GM04503 (cell line): Measurements from ENCODE around the gene PXK.
"Not testable (repeated sequence)": the region's sequence is repeated elsewhere in the genome, so short reads cannot be mapped to it uniquely, and the experiment has no call there.

Experiments
- DNase-seq: peaks from one replicate; pipeline ENCODE4 v3.0.0-alpha.2; 2012; ENCODE audit warnings: low read depth

Gene PXK

GRCh38 chr3:58323529-58324390, 8.9 kb upstream of the PXK start:
- no peak for DNase-seq

- DNase-seq = no peak
These were observed 8.0 kb upstream of the PXK start for GRCh38 chr3:58324391-58325390.

DNA sequence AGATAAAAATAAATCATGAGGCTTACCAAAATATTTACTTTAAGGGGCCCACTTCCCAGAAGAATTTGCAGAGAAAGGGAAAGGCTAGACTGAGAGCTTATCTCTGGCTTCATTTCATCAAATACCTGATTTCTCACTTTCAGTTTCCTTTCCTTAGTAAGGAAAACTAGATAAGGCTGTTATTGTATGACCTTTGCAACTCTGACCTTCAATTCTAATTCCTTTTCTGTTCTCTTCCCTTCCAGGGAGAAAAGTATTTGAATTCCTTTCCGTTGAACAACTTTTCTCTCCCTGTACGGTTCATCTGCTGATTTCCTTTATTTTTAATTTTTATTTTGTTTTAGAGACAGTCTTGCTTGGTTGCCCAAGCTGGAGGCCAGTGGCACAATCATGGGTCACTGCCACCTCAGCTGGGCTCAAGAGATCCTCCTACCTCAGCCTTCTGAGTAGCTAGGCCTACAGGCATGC, 7.1 kb upstream of the PXK start:
- no peak for DNase-seq

GRCh38 chr3:58326267-58326900, 6.3 kb upstream of the PXK start:
- no peak for DNase-seq

DNA sequence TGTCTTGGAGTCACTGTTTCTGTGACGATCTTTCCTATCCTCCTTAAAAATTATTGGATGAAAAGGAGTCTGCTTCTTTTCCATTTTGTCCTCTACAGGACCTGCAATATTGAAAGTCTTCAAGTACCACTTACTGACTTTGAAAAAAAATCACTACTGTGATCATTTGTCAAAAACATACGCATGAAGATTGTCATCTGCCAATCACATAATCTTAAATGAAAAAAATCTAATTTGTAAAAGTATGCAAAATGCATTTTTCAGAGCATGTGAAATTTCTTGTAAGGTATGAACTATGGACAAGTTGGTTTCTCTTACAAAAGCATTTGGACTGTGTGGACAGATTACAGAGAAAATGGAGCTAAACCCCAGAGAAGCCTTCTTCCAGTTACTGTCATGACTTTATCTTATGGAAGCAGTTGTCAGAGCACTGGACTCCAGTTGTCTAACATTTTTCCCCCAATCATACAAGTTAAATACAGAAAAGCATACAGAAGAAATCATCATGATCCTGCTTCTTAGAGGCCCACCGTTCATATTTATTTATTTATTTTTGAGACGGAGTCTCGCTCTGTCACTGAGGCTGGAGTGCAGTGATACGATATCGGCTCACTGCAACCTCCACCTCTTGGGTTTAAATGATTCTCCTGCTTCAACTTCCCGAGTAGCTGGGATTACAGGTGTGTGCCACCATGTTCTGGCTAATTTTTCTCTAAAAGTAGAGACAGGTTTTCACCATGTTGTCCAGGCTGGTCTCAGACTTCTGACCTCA, 3.4 kb upstream of the PXK start:
- DNase-seq = no peak

DNA sequence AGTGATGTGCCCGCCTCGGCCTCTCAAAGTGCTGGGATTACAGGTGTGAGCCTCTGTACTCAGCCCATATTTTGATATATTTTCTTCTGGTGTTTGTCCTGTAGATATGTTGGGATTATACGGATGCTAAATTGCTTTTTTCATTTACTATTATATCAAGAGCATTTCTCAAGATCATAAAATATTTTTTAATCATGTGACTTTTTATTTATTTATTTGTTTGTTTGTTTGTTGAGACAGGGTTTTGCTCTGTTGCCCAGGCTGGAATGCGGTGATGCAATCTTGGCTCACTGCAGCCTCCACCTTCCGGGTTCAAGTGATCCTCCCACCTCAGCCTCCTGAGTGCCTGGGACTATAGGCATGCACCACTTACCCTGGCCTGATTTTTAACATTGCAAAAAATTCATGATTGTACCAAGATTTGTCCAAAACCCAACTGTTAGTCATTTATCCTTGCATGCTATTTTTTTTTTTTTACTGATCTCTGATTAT, 2.7 kb upstream of the PXK start:
- DNase-seq = no peak

GRCh38 chr3:58331593-58332152, 1.0 kb upstream of the PXK start:
- DNase-seq = no peak

DNA sequence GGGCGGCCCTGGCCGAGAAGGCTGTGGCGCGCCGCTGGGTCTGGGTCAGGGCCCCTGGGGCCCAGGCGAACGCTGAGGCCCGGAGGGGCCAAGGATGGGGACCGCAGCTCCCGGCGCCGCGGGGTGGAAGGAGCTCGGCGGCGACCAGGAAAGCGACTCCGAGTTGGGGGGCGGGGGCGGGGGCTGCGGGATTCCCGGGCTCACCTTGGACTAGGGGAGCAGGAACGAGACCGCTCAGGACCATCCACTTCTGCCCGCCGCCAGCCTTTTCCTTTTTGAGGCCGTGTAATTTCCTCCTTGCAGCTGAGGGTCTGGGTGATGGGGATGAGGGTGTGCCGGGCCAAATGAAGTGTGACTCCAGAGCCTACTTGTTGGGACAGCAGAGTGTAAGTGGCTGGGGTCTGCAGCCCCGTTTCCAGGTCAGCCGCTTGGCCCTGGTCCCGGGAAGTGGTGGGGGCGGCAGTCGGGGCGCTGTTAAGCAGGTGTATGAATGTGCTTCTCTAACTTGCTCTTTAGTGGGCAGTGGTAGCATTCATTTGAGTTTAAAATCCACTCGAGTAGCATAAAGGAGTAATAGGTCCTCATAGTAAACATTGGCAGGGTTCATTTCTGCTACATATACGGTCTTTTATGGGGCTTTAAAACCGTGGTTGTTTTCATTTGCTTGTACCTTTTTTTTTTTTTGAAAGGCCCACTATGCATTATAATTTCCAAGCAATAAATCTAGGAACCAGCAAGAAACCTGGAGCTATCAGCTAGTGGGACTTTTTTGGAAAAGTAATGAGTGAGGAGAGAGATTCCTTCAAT, 717 bp downstream of the PXK start:
- no peak for DNase-seq

GRCh38 chr3:58334013-58334321, 1.3 kb downstream of the PXK start:
- DNase-seq = no peak

DNA sequence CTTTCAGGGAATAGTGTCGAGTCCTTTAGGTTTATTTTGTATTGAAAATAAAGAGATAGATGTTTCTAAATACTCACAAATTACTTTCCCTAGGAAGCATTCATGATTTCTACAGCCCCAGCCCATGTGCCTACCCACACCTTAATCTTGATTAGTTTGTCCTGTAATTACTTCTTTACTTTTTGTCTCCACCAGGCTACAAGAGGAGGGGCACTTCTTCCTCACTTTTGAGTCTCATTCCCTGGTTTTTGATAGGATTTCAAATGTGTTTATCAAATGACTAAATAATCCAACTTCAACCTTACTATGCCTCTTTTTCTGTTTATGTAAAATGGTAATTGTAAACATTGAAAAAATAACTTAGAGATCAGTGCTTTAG, 1.8 kb downstream of the PXK start:
- no peak for DNase-seq

DNA sequence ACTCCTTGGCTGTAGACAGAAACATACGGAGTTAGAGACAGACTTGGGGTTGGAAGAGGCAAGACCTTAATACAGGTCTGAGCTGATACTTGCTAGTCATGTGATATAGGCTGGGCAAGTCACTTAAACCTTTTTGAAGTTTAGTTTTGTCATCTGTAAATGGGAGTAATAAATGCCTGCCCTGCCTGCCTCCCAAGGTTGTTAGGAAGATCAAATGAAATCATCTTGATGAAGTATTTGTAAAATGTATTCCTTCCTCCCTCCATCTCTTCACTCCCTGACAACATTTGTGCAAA, 2.9 kb downstream of the PXK start:
- no peak for DNase-seq

- DNase-seq = no peak
These were observed 3.6 kb downstream of the PXK start for GRCh38 chr3:58336135-58336882.

DNA sequence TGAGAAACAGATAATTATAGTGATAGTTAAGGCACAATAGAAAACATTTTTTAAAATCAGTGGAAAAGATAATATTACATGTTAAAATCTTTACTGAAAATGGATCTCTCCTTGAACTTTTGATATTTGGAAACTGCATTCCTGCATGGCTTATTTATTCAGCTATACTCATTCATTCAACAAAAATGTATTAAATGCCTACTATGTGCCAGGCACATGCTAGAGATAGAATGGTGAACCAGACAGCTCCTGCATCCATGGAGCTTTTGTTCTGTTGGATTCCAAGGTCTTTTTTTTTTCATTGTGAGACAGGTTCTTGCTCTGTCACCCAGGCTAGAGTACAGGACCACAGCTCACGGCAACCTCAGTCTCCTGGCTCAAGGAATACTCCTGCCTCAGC, 4.5 kb downstream of the PXK start:
- DNase-seq = no peak

- DNase-seq = not testable (repeated sequence)
These were observed 6.5 kb downstream of the PXK start for GRCh38 chr3:58339146-58339545.

GRCh38 chr3:58340594-58341244, 8.0 kb downstream of the PXK start:
- DNase-seq = no peak

DNA sequence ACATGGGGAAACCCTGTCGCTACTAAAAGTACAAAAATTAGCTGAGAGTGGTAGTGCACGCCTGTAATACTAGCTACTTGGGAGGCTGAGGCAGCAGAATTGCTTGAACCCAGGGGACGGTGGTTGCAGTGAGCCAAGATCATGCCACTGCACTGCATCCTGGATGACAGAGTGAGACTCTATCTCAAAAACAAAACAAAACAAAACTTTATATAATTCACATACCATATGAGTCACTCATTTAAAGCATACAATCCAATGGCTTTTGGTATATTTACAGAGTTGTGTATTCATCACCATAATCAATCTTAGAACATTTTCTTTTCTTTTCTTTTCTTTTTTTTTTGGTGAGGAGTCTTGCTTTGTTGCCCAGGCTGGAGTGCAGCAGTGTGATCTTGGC, 8.7 kb downstream of the PXK start:
- DNase-seq = no peak

DNA sequence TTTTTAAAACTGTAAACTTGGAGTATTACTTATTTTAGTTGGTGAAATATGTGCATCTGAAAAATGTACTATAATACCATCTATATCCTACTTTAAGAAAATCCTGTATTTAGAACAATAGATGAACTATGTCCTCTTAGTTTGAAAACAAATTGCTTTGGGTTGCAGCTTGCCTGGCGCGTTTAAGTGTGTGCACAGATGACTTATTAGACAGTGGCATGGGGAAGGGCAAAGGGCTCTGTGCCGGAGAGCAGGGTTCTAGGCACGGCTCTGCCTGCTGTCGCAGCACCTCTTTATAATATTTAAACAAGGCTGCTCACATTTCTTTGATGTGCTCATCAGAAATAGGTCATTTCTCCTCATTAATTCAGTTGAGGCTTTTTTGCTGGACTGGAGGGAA, 10.0 kb downstream of the PXK start:
- DNase-seq = no peak

- no peak for DNase-seq
These were observed 12.8 kb downstream of the PXK start for GRCh38 chr3:58345457-58345856.

DNA sequence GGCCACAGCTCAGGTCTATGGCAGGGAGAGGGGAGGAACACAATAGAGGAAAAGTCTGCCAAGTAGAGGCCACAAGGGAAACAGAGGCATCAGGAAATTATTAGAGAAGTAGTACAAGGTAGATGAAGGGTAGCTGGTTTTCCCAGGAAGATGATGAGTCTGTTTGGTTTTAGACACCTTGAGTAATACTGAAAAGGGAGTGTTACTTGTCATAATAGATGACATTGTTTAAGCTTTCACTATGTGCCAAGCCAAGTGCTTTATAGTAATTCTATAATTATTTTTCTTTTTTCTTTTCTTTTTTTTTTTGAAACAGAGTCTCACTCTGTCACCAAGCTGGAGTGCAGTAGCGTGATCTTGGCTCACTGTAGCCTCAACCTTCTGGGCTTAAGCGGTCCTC, 13.7 kb downstream of the PXK start:
- no peak for DNase-seq
